Suprapubic skin (tissue), 4 donors: ENCODE measurements around the gene IMMP2L. TPM values are rescaled to one million over a fixed set of nuclear protein-coding genes. Genes with fewer than 3 reads are reported as not detected.

Source experiments
- DNase-seq, 2 donors: peaks; one replicate each; pipeline ENCODE4 v3.0.0-alpha.2; 2019; ENCODE audit warnings: low spot score in 2 of 2
- H3K27ac ChIP-seq: fragments of 200-600 bp; sonication (generic); one replicate; pipeline ENCODE4 v1.5.1; 2019
- H3K27me3 ChIP-seq: fragments of 200-600 bp; sonication (generic); one replicate; pipeline ENCODE4 v1.5.1; 2019
- H3K36me3 ChIP-seq: fragments of 200-600 bp; sonication (generic); one replicate; pipeline ENCODE4 v1.5.1; 2019
- H3K4me1 ChIP-seq: fragments of 200-600 bp; sonication (generic); one replicate; pipeline ENCODE4 v1.5.1; 2019
- H3K4me3 ChIP-seq: fragments of 200-600 bp; sonication (generic); one replicate; pipeline ENCODE4 v1.5.1; 2019; ENCODE audit warnings: mild to moderate bottlenecking
- H3K9me3 ChIP-seq: fragments of 200-600 bp; sonication (generic); one replicate; pipeline ENCODE4 v1.5.1; 2019
- EP300 ChIP-seq: sonication (generic); formaldehyde crosslinking; IDR thresholded peaks from one replicate; pipeline ENCODE4 v1.6.1; 2017; ENCODE audit warnings: antibody characterized with exemption
- POLR2A ChIP-seq, 2 donors: fragments of 450-650 bp; IDR thresholded peaks; one replicate each; pipeline ENCODE4 v1.6.1; 2017; ENCODE audit warnings: antibody characterized with exemption in 2 of 2, mild to moderate bottlenecking in 2 of 2, moderate library complexity in 2 of 2
- POLR2AphosphoS5 ChIP-seq, 3 donors: sonication (generic); formaldehyde crosslinking; IDR thresholded peaks; one replicate each; pipeline ENCODE4 v1.6.1; 2017; ENCODE audit warnings: antibody characterized with exemption in 3 of 3
- WGBS: methylation state at CpG from one replicate; pipeline ENCODE4 v1.1.5; 2018; 5-methylcytosine and 5-hydroxymethylcytosine counted together
- total RNA-seq, 4 donors: library from RNA; depleted of rRNA; stranded (reverse); fragments of >200 nt; gene quantifications; one replicate each; pipeline ENCODE4 v1.1.0, GENCODE V29; 2016
- TF ChIP-seq, protein P1 (sequence below), 2 donors: fragments of 200-600 bp in 1 of 2; fragments of 450-650 bp in 1 of 2; sonication (generic) in 1 of 2; IDR thresholded peaks; one replicate each; pipeline ENCODE4 v1.5.1; 2016 to 2019; ENCODE audit warnings: antibody characterized with exemption in 2 of 2, mild to moderate bottlenecking in 1 of 2, moderate library complexity in 1 of 2

IMMP2L gene
- total RNA-seq, 4 donors from 2014 or later: 10.6 to 20.6 (median 14.6) TPM

DNA sequence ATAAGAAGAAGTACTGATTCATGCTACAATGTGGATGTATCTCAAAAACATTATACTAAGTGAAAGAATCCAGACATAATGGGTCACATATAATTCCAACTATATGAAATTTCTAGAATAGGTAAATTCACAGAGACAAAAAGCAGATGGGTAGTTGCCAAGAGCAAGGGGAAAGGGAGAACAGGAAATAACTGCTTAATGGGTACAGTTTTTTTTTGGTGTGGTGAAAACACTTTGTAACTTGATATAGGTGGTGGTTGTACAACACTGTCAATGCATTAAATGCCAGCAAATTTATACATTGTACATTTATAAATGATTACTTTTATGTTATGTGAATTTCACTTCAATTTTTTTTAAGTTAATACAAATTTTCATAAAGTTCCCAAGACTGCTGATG is 490.7 kb downstream of the IMMP2L start:
- Histone ChIP-seq H3K9me3 (no peaks in the 10 kb centered on the region), H3K4me1 (peaks cover 9% of the 10 kb centered on the region), H3K27me3 (no peaks in the 10 kb centered on the region), H3K4me3 (no peak overlapping the region), H3K36me3 (no peaks in the 10 kb centered on the region), H3K27ac (no peak overlapping the region)
- no peak for DNase-seq
- TF ChIP-seq POLR2AphosphoS5 (IDR thresholded peaks at IDR 0.05) (no peak), POLR2A (IDR thresholded peaks at IDR 0.05) (no peak), EP300 (no peak)
- TF ChIP-seq, protein P1, sequence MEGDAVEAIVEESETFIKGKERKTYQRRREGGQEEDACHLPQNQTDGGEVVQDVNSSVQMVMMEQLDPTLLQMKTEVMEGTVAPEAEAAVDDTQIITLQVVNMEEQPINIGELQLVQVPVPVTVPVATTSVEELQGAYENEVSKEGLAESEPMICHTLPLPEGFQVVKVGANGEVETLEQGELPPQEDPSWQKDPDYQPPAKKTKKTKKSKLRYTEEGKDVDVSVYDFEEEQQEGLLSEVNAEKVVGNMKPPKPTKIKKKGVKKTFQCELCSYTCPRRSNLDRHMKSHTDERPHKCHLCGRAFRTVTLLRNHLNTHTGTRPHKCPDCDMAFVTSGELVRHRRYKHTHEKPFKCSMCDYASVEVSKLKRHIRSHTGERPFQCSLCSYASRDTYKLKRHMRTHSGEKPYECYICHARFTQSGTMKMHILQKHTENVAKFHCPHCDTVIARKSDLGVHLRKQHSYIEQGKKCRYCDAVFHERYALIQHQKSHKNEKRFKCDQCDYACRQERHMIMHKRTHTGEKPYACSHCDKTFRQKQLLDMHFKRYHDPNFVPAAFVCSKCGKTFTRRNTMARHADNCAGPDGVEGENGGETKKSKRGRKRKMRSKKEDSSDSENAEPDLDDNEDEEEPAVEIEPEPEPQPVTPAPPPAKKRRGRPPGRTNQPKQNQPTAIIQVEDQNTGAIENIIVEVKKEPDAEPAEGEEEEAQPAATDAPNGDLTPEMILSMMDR (IDR thresholded peaks at IDR 0.05): no peak

DNA sequence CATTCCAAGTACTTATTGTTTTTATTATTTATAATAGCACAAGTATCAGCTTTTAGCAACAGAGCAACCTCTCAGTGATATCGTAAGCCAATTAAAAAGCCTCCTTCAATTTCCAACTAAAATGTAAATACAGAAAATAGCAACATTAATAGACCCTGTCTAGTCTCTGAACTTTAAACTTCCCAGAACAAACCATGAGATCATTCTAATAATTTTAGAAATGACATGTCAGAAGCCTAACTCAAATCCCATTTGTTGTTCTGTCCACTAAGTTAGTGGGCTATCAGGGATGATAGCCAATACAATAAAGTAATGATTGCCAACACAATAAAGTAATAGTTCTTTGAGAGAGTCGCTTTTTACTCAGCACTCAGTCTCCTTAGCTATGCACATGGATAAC is 493.7 kb downstream of the IMMP2L start:
- Histone ChIP-seq H3K27me3 (no peaks in the 10 kb centered on the region), H3K27ac (no peak overlapping the region), H3K9me3 (no peaks in the 10 kb centered on the region), H3K4me1 (no peaks in the 10 kb centered on the region), H3K36me3 (no peaks in the 10 kb centered on the region), H3K4me3 (no peak overlapping the region)
- TF ChIP-seq, protein P1 (IDR thresholded peaks at IDR 0.05): no peak
- TF ChIP-seq POLR2AphosphoS5 (IDR thresholded peaks at IDR 0.05): no peak
- no peak for TF ChIP-seq EP300
- no peak for TF ChIP-seq POLR2A (IDR thresholded peaks at IDR 0.05)
- no peak for DNase-seq
- WGBS: 82% methylated on average over 2 of the region's 2 CpGs

DNA sequence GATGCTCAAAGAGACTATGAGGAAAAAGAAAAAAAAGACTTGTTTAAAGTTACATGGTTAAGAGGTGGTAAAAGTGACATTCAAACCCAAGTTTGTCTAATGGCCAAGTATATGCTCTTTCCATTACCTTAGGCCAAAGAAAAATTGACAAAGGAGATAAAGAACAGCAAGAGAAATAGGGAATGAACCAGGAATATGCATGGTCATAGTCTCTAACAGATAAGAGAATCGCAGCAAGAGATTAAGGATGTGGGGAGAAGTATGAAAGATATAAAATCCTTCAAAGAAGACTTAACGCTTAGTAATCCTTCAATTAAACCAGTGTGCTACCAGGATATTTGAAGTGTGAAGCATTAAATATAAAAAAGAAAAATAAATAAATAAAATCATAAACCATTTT is 494.6 kb downstream of the IMMP2L start:
- Histone ChIP-seq H3K9me3 (peaks cover 8% of the 10 kb centered on the region), H3K4me1 (no peaks in the 10 kb centered on the region), H3K27ac (no peak overlapping the region), H3K27me3 (no peaks in the 10 kb centered on the region), H3K4me3 (no peak overlapping the region), H3K36me3 (no peaks in the 10 kb centered on the region)
- WGBS: 95% methylated on average over 2 of the region's 2 CpGs
- TF ChIP-seq POLR2AphosphoS5 (IDR thresholded peaks at IDR 0.05) (no peak), POLR2A (IDR thresholded peaks at IDR 0.05) (no peak), EP300 (no peak)
- TF ChIP-seq, protein P1 (IDR thresholded peaks at IDR 0.05): no peak
- no peak for DNase-seq

DNA sequence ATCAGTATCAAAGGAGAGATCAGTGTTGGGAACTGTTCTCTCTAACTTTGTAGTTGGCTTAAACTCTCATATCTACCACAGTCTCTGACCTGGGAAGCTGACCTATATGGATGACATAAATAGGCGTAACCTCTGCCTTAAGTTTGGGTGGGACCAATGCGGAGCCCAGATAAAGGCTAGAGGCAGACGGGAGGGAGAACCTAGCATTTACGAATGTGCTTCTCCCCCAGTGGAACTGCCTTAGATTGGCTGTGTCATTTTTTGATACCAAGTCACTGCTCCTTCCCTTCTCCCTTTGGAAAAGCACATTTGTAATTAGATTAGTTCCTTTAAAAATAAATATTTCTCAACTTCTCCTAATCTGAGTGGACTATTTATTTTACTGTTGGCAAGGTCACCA is 495.0 kb downstream of the IMMP2L start:
- Histone ChIP-seq H3K4me3 (no peak overlapping the region), H3K4me1 (no peaks in the 10 kb centered on the region), H3K36me3 (no peaks in the 10 kb centered on the region), H3K9me3 (peaks cover 8% of the 10 kb centered on the region), H3K27ac (no peak overlapping the region), H3K27me3 (no peaks in the 10 kb centered on the region)
- 94% methylated on average over 4 of the region's 4 CpGs for WGBS
- no peak for TF ChIP-seq POLR2A (IDR thresholded peaks at IDR 0.05)
- TF ChIP-seq POLR2AphosphoS5 (IDR thresholded peaks at IDR 0.05): no peak
- TF ChIP-seq, protein P1 (IDR thresholded peaks at IDR 0.05): no peak
- no peak for TF ChIP-seq EP300
- DNase-seq: no peak

DNA sequence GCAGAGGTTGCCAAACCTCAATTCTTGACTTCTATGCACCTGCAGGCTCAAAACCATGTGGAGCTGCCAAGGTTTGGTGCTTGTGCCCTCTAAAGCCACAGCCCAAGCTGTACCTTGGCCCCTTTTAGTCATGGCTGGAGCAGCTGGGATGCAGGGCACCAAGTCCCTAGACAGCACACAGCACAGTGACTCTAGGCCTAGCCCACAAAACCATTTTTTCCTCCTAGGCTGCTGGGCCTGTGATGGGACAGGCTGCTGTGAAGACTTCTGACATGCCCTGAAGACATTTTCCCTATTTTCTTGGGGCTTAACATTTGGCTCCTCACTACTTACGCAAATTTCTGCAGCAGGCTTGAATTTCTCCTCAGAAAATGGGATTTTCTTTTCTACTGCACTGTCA is 499.1 kb downstream of the IMMP2L start:
- Histone ChIP-seq H3K9me3 (peaks cover 8% of the 10 kb centered on the region), H3K4me1 (no peaks in the 10 kb centered on the region), H3K4me3 (no peak overlapping the region), H3K27ac (no peak overlapping the region), H3K27me3 (no peaks in the 10 kb centered on the region), H3K36me3 (no peaks in the 10 kb centered on the region)
- no peak for DNase-seq
- TF ChIP-seq POLR2AphosphoS5 (IDR thresholded peaks at IDR 0.05) (no peak), POLR2A (IDR thresholded peaks at IDR 0.05) (no peak), EP300 (no peak)
- TF ChIP-seq, protein P1 (IDR thresholded peaks at IDR 0.05): no peak
- WGBS: 96% methylated on average over 1 of the region's 1 CpG
